ENCODE measurements around the gene HOXA5. TPM values are rescaled to one million over a fixed set of nuclear protein-coding genes. Genes with fewer than 3 reads are reported as not detected.

Gene HOXA5
- total RNA-seq, 1 donor = 5.8 TPM

GRCh38 chr7:27098578-27099451, 44.7 kb downstream of the HOXA5 start:
- peak; percentile 90 for DNase-seq (ENCODE audit: insufficient read length, low spot score, missing footprints)
- H3K27me3 ChIP-seq (ENCODE audit: insufficient read depth, low read length) = no peaks in the 10 kb centered on the region
- H4K20me1 ChIP-seq (ENCODE audit: insufficient read depth, low read length) = peaks cover 16% of the 10 kb centered on the region
- peak; percentile 29 for TF ChIP-seq CTCF (IDR thresholded peaks at IDR 0.05; ENCODE audit: extremely low read depth, low read depth, low read length)
- peaks cover 26% of the 10 kb centered on the region for H3K4me1 ChIP-seq (ENCODE audit: insufficient read depth, low read length)
- peaks cover 69% of the 10 kb centered on the region for H3K79me2 ChIP-seq (ENCODE audit: insufficient read depth, low read length)
- H3K36me3 ChIP-seq (ENCODE audit: insufficient read depth, low read length) = peaks cover 27% of the 10 kb centered on the region
- no peak overlapping the region for H2AFZ ChIP-seq (ENCODE audit: low read length)
- peak overlapping the region; percentile 92 for H3K4me3 ChIP-seq (ENCODE audit: insufficient read depth, low read length)
- H3K4me2 ChIP-seq (ENCODE audit: insufficient read depth, low read length) = peak overlapping the region; percentile 89
- no peaks in the 10 kb centered on the region for H3K9me3 ChIP-seq (ENCODE audit: low read depth, low read length)
- peak overlapping the region; percentile 97 for H3K27ac ChIP-seq (ENCODE audit: low read depth, low read length)

DNA sequence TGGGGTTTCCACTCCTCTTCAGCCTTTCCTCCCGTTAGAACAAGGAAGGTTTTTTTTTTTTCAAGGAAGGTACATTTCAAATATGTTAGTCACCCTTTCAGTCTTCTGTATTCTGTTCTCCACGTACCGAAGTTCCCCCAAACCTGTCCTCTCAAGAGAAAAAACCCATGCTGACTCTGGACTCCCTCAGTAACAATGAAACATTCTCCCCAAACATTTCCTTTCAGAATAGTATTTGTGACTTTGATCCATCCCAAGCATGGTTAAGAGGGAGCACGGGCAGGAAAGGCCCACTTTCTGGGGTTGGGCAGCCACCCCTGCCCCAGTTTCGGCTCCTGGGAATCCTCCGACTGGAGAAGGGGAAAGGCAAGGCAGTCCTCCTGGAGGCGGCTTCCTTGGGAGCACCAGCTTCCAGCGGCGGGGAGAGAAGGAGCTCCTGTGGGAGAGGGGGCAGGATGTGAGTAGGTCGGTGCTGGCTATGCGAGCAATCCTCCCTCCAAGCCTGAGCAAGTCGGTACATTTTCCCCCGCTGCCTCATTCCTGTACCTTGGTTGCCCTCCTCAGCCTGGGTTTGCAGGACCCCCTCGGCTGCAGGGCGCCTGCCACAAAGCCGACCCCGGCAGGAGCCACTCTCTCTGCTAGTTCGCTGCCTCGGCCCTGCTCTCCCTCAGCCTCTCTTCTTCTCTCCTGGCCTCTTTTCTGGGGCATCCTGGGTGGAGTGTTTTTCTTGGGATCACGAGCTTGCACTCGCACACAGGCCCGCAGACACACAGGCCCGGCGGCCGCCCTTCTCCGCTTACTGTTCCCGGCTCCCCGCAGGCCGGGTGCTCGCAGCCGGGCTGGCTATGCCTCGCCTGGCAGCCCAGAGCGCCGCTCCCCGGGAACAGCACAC, 45.5 kb downstream of the HOXA5 start:
- H3K4me2 ChIP-seq (ENCODE audit: insufficient read depth, low read length) = peak overlapping the region; percentile 89
- H3K27ac ChIP-seq (ENCODE audit: low read depth, low read length) = peak overlapping the region; percentile 97
- peaks cover 27% of the 10 kb centered on the region for H3K36me3 ChIP-seq (ENCODE audit: insufficient read depth, low read length)
- H4K20me1 ChIP-seq (ENCODE audit: insufficient read depth, low read length) = peaks cover 16% of the 10 kb centered on the region
- peak; percentile 92 for DNase-seq (ENCODE audit: insufficient read length, low spot score, missing footprints)
- peaks cover 67% of the 10 kb centered on the region for H3K79me2 ChIP-seq (ENCODE audit: insufficient read depth, low read length)
- H3K4me3 ChIP-seq (ENCODE audit: insufficient read depth, low read length) = peak overlapping the region; percentile 92
- no peak for TF ChIP-seq CTCF (IDR thresholded peaks at IDR 0.05; ENCODE audit: extremely low read depth, low read depth, low read length)
- H3K9me3 ChIP-seq (ENCODE audit: low read depth, low read length) = no peaks in the 10 kb centered on the region
- no peaks in the 10 kb centered on the region for H3K27me3 ChIP-seq (ENCODE audit: insufficient read depth, low read length)
- peaks cover 26% of the 10 kb centered on the region for H3K4me1 ChIP-seq (ENCODE audit: insufficient read depth, low read length)
- no peak overlapping the region for H2AFZ ChIP-seq (ENCODE audit: low read length)

DNA sequence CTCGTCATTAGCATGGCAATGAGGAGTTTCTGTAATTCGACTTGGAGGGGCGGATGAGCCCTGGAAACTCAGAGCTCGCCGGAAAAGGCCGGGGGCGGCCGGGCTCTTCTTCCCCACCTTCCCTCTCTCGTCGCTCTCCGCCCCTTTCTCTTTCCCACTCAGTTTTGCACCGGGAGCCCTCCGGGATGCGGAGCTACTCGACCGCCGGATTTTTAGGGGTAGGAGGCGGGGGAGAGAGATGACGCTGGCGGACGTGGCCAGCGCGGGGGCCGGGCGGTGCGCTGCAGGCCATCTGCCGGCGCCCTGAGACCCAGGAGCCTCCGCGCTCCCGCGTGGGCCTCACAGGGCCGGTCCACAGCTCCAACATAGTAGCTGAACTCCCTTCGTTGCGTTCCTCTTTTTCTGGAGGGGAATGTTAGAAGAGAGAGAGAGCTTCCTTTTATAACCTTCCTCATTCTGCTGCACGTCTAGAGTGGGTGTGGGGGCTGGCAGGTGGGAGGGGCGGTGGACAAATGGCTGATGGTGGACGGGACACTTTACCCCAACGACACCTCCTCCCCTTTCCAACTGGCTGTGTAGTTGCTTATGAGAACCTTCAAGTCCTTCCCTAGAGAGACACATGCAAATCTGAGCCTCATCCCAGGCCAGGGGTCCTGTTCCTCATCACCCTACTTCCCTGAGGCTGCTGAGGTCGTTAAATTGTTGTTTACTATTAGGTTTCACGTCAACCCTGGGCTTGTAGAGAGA, 46.5 kb downstream of the HOXA5 start:
- Histone ChIP-seq H3K9me3 (ENCODE audit: low read depth, low read length) (no peaks in the 10 kb centered on the region), H3K27me3 (ENCODE audit: insufficient read depth, low read length) (no peaks in the 10 kb centered on the region), H3K4me2 (ENCODE audit: insufficient read depth, low read length) (peak overlapping the region; percentile 89), H2AFZ (ENCODE audit: low read length) (peak overlapping the region; percentile 83), H3K4me1 (ENCODE audit: insufficient read depth, low read length) (peaks cover 26% of the 10 kb centered on the region), H3K36me3 (ENCODE audit: insufficient read depth, low read length) (peaks cover 27% of the 10 kb centered on the region), H4K20me1 (ENCODE audit: insufficient read depth, low read length) (peaks cover 16% of the 10 kb centered on the region), H3K79me2 (ENCODE audit: insufficient read depth, low read length) (peaks cover 62% of the 10 kb centered on the region), H3K4me3 (ENCODE audit: insufficient read depth, low read length) (peak overlapping the region; percentile 92), H3K27ac (ENCODE audit: low read depth, low read length) (peak overlapping the region; percentile 97)
- peak; percentile 96 for DNase-seq (ENCODE audit: insufficient read length, low spot score, missing footprints)
- TF ChIP-seq CTCF (IDR thresholded peaks at IDR 0.05; ENCODE audit: extremely low read depth, low read depth, low read length) = no peak

Data from osteoblast (primary cell).